Posterior vena cava (tissue), 2 donors: ENCODE results near the gene UBALD1. TPM values are rescaled to one million over a fixed set of nuclear protein-coding genes. Genes with fewer than 3 reads are reported as not detected.

ENCODE experiments used
- DNase-seq: peaks from one replicate; pipeline ENCODE4 v3.0.0-alpha.2; 2020; ENCODE audit warnings: low spot score
- intact Hi-C, 2 donors: fragments of 100-400 bp; cut with DNase I; formaldehyde crosslinking; loops; one replicate each; pipeline versions ENCODE4 v1.14.1 to v1.14.2; 2022 to 2023
- total RNA-seq, 2 donors: library from RNA; stranded (reverse); fragmentation: NEBNext Ultra II Directional; extraction: Animal tissue kit (Norgen Biotek cat#: 25700); gene quantifications; one replicate each; pipeline ENCODE4 v1.2.1, GENCODE V29; 2021
- donor health status: DM: yes; HTN: yes; CAD: no.
- donor health status: DM: yes; HTN: yes; CAD: no.

Gene UBALD1
- total RNA-seq, 2 donors from 2014 or later, result 15.6 to 16.4 TPM

GRCh38 chr16:4648917-4649316 is 34.2 kb upstream of the UBALD1 start:
- DNase-seq, result no peak

GRCh38 chr16:4647644-4647980 is 32.9 kb upstream of the UBALD1 start:
- intact Hi-C loops, result no loop called here
- DNase-seq, result no peak

More at GRCh38 chr16:4648917-4649316, 34.2 kb upstream of the UBALD1 start:
- intact Hi-C loops, result no loop called here

- intact Hi-C loops, result no loop called here
- DNase-seq, result no peak
Measured at GRCh38 chr16:4646773-4647643, 32.3 kb upstream of the UBALD1 start.

- no peak for DNase-seq
- intact Hi-C loops, result no loop called here
Measured at GRCh38 chr16:4641895-4642294, 27.2 kb upstream of the UBALD1 start.

- intact Hi-C loops, result no loop called here
- no peak for DNase-seq
Measured at GRCh38 chr16:4641306-4641687, 26.6 kb upstream of the UBALD1 start.

GRCh38 chr16:4640572-4641305 is 26.1 kb upstream of the UBALD1 start:
- no peak for DNase-seq
- intact Hi-C loops, result no loop called here

- intact Hi-C loops, result no loop called here
- DNase-seq, result no peak
Measured at GRCh38 chr16:4639899-4640509, 25.3 kb upstream of the UBALD1 start.

- intact Hi-C loops, result no loop called here
- DNase-seq, result no peak
Measured at GRCh38 chr16:4637501-4638166, 22.9 kb upstream of the UBALD1 start.

GRCh38 chr16:4636196-4636595 is 21.5 kb upstream of the UBALD1 start:
- no peak for DNase-seq

GRCh38 chr16:4634768-4635167 is 20.1 kb upstream of the UBALD1 start:
- no peak for DNase-seq
- intact Hi-C loops, result no loop called here

More at GRCh38 chr16:4636196-4636595, 21.5 kb upstream of the UBALD1 start:
- intact Hi-C loops, result no loop called here

- intact Hi-C loops, result no loop called here
- DNase-seq, result no peak
Measured at GRCh38 chr16:4633910-4634635, 19.4 kb upstream of the UBALD1 start.

GRCh38 chr16:4631444-4631843 is 16.8 kb upstream of the UBALD1 start:
- DNase-seq, result no peak
- intact Hi-C loops, result no loop called here

GRCh38 chr16:4628283-4628682 is 13.6 kb upstream of the UBALD1 start:
- no peak for DNase-seq
- intact Hi-C loops, result no loop called here

- intact Hi-C loops, result no loop called here
- DNase-seq, result no peak
Measured at GRCh38 chr16:4626396-4626795, 11.7 kb upstream of the UBALD1 start.

- intact Hi-C loops, result no loop called here
- no peak for DNase-seq
Measured at GRCh38 chr16:4625560-4626159, 11.0 kb upstream of the UBALD1 start.

- intact Hi-C loops, result no loop called here
- peak; percentile 94 for DNase-seq
Measured at GRCh38 chr16:4624827-4625559, 10.3 kb upstream of the UBALD1 start.

- peak; percentile 98 for DNase-seq
- intact Hi-C loops, result no loop called here
Measured at GRCh38 chr16:4624015-4624826, 9.5 kb upstream of the UBALD1 start, which contains the start of gene MGRN1. Gene MGRN1 (plus strand): TSS chr16:4624826. CDS start chr16:4624961, 135 bp downstream.
